ENCODE data around the gene FLNB. TPM values are rescaled to one million over a fixed set of nuclear protein-coding genes. Genes with fewer than 3 reads are reported as not detected.

Gene FLNB
- total RNA-seq, 2 donors from 2014 or later = 104 to 121 TPM

DNA sequence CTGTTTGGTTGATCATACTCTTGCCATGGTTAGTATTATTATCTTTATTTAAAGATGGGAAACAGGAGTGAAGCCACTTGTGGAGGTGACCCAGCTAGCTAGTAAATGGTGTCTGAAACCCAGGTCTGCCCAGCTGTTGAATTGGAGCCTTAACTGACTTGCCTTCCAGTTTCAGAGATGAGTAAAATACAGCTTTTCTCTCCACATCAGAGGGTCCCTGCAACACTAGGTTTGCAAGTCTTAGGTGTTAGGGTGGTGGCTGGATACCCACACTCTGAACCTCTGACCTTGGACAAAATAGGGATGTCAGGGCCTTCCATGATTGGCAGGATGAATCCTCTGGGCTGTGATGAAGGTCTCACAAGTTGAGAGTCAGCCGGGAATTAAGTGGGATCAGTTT is 4.1 kb downstream of the FLNB start:
- ATAC-seq (no peak), DNase-seq (no peak)
- Histone ChIP-seq H3K27ac (no peak overlapping the region), H3K36me3 (replicated peaks in 1 of 2; ENCODE audit: insufficient read depth in 1 of 2, low read depth in 2 of 2) (no peaks in the 10 kb centered on the region), H3K4me1 (peaks cover 69% of the 10 kb centered on the region), H3K9me3 (no peaks in the 10 kb centered on the region), H3K4me3 (no peak overlapping the region), H3K27me3 (no peaks in the 10 kb centered on the region)
- WGBS, 2 donors = 80 to 100% methylated on average over 1 of the region's 1 CpG
- intact Hi-C loops (cut with DNase I) = loop anchor here (10.0 kb wide), 1 partner anchor 52 kb away; no protein-coding TSS in a partner anchor
- TF ChIP-seq POLR2A (IDR thresholded peaks at IDR 0.05) = no peak
- TF ChIP-seq, protein P1, sequence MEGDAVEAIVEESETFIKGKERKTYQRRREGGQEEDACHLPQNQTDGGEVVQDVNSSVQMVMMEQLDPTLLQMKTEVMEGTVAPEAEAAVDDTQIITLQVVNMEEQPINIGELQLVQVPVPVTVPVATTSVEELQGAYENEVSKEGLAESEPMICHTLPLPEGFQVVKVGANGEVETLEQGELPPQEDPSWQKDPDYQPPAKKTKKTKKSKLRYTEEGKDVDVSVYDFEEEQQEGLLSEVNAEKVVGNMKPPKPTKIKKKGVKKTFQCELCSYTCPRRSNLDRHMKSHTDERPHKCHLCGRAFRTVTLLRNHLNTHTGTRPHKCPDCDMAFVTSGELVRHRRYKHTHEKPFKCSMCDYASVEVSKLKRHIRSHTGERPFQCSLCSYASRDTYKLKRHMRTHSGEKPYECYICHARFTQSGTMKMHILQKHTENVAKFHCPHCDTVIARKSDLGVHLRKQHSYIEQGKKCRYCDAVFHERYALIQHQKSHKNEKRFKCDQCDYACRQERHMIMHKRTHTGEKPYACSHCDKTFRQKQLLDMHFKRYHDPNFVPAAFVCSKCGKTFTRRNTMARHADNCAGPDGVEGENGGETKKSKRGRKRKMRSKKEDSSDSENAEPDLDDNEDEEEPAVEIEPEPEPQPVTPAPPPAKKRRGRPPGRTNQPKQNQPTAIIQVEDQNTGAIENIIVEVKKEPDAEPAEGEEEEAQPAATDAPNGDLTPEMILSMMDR (IDR thresholded peaks at IDR 0.05) = no peak

DNA sequence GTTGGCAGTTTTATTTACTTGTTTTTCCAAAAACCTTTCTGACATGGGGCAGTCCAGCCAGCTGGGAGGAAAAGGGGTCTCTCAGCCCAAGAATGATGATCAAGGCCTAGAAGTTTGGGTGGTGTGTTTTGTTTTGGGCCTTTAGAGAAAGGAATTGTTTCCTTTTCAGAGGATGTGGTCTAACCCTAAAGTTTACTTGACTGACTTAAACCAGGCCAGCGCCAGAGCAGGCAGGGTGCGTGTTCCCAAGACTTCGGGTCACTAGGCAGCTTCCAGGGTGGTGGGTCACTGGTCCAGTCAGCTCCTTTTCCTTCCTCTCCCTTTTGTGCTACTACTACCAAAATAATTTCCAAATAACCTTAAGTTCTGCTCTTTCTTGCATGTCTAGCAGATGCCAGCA is 4.9 kb downstream of the FLNB start:
- 77 to 87% methylated on average over 3 of the region's 3 CpGs for WGBS, 2 donors
- H3K36me3 ChIP-seq (replicated peaks in 1 of 2; ENCODE audit: insufficient read depth in 1 of 2, low read depth in 2 of 2) = no peaks in the 10 kb centered on the region
- H3K9me3 ChIP-seq = no peaks in the 10 kb centered on the region
- H3K27me3 ChIP-seq = no peaks in the 10 kb centered on the region
- no peak for TF ChIP-seq POLR2A (IDR thresholded peaks at IDR 0.05)
- TF ChIP-seq, protein P1 (IDR thresholded peaks at IDR 0.05) = no peak
- ATAC-seq = no peak
- H3K4me1 ChIP-seq = peaks cover 77% of the 10 kb centered on the region
- intact Hi-C loops (cut with DNase I) = loop anchor here (10.0 kb wide), 1 partner anchor 52 kb away; no protein-coding TSS in a partner anchor
- DNase-seq = no peak
- H3K27ac ChIP-seq = peak overlapping the region in 1 of 4 donors; percentile 22
- H3K4me3 ChIP-seq = no peak overlapping the region

DNA sequence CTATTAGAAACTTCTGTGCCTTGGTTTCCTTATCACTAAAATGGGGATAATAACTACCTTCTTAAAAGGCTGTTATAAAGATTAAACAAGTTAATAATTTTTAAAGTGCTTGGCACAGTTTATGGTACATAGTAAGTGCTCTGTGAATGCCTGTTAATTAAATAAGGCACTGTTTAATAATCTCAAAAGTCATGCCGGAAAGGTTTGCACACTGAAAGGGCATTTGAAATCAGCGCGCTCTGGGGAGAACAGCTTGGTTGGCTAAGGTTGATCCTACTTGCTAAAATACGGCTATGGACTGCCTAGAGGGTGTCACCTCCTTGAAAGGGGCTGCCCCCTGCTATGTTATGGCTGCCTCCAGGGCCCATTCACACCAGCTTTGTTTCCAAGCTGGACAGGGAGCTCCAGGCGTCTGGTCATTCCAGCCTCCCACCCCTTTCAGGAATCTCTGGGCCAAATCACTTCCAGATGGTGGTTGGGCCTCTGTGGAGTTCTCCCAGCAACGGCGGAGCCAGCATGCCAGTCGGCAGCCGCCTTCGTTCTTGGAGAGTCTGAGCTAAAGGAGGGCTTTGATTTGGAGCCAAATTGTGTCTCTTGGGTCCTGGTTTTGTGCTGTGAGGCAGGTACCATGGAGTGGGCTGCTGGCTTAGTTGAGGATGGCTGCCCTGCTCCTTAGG is 5.9 kb downstream of the FLNB start:
- H3K9me3 ChIP-seq = no peaks in the 10 kb centered on the region
- H3K36me3 ChIP-seq (replicated peaks in 1 of 2; ENCODE audit: insufficient read depth in 1 of 2, low read depth in 2 of 2) = no peaks in the 10 kb centered on the region
- 64 to 68% methylated on average over 5 to 10 of the region's 10 CpGs for WGBS, 2 donors
- intact Hi-C loops (cut with DNase I) = loop anchor here (10.0 kb wide), 1 partner anchor 51 kb away; no protein-coding TSS in a partner anchor
- TF ChIP-seq, protein P1 (IDR thresholded peaks at IDR 0.05) = no peak
- no peak for TF ChIP-seq POLR2A (IDR thresholded peaks at IDR 0.05)
- ATAC-seq = no peak
- peak overlapping the region in 3 of 4 donors; percentile 12 to 32 (median 27) for H3K27ac ChIP-seq
- peak in 2 of 4 donors; percentile 37 to 40 for DNase-seq
- H3K4me1 ChIP-seq = peaks cover 87% of the 10 kb centered on the region
- H3K4me3 ChIP-seq = no peak overlapping the region
- H3K27me3 ChIP-seq = no peaks in the 10 kb centered on the region

DNA sequence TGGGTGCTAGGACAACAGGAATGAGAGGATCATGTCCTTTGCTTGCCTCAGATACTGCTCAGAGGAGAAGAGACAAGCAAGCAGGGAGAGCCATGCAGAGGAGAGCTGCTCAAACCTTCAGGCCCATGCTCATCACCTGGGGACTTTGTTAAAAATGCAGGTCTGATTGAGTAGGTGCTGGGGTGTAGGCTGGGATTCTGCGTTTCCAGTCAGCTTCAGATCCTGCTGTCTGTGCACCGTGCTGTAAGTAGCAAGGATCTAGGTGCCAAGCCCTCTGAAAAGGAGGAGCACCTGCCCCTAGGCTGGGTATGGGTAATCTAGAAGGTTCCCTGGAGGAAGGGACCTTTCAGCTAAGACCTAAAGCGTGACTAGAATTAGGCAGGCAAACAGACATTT is 7.3 kb downstream of the FLNB start:
- Histone ChIP-seq H3K36me3 (replicated peaks in 1 of 2; ENCODE audit: insufficient read depth in 1 of 2, low read depth in 2 of 2) (no peaks in the 10 kb centered on the region), H3K4me3 (no peak overlapping the region), H3K4me1 (peaks cover 96% of the 10 kb centered on the region), H3K27ac (no peak overlapping the region), H3K9me3 (no peaks in the 10 kb centered on the region), H3K27me3 (no peaks in the 10 kb centered on the region)
- TF ChIP-seq, protein P1 (IDR thresholded peaks at IDR 0.05) = no peak
- TF ChIP-seq POLR2A (IDR thresholded peaks at IDR 0.05) = no peak
- intact Hi-C loops (cut with DNase I) = loop anchor here (10.0 kb wide), 1 partner anchor 49 kb away; no protein-coding TSS in a partner anchor
- no peak for ATAC-seq
- 60 to 86% methylated on average over 3 of the region's 3 CpGs for WGBS, 2 donors
- no peak for DNase-seq
